Fibroblast of lung (primary cell): ENCODE results near the gene TXNRD2. TPM values are rescaled to one million over a fixed set of nuclear protein-coding genes. Genes with fewer than 3 reads are reported as not detected.

ENCODE experiments used
- DNase-seq, 2 donors: peaks; one replicate each; pipeline versions ENCODE4 v3.0.0 to v3.0.0-alpha.2; 2010; ENCODE audit warnings: low read depth in 2 of 2
- H2AFZ ChIP-seq: 2 replicates; pipeline ENCODE4 v1.5.1; 2012; ENCODE audit warnings: low read length, control low read depth, inconsistent platforms
- H3K27ac ChIP-seq: 2 replicates; pipeline ENCODE4 v1.5.1; 2011; ENCODE audit warnings: low read length, control low read depth; ENCODE audit not compliant: insufficient read depth
- H3K27me3 ChIP-seq: 2 replicates; pipeline ENCODE4 v1.5.1; 2011; ENCODE audit warnings: mild to moderate bottlenecking, low read length; ENCODE audit not compliant: control insufficient read depth, insufficient read depth
- H3K36me3 ChIP-seq: 2 replicates; pipeline ENCODE4 v1.5.1; 2011; ENCODE audit warnings: low read length; ENCODE audit not compliant: control insufficient read depth, insufficient read depth
- H3K4me1 ChIP-seq: 2 replicates; pipeline ENCODE4 v1.5.1; 2011; ENCODE audit warnings: low read length; ENCODE audit not compliant: control insufficient read depth, insufficient read depth; ENCODE audit errors: extremely low read depth
- H3K4me2 ChIP-seq: 2 replicates; pipeline ENCODE4 v1.5.1; 2011; ENCODE audit warnings: low read length, control low read depth; ENCODE audit not compliant: insufficient read depth; ENCODE audit errors: extremely low read depth
- H3K4me3 ChIP-seq, 4 experiments: fragments of 200-600 bp in 1 of 4; sonication (generic) in 1 of 4; replicated peaks in 1 of 4; 2 replicates each; pipeline ENCODE4 v1.5.1; 2011 to 2016; ENCODE audit warnings: low read length in 4 of 4, low read depth in 3 of 4, mild to moderate bottlenecking in 3 of 4, control low read depth in 2 of 4, inconsistent platforms in 1 of 4, mixed read lengths in 1 of 4; ENCODE audit not compliant: insufficient read depth in 1 of 4; ENCODE audit errors: control extremely low read depth in 1 of 4
- H3K79me2 ChIP-seq: 2 replicates; pipeline ENCODE4 v1.5.1; 2012; ENCODE audit warnings: mild to moderate bottlenecking, low read length, inconsistent platforms; ENCODE audit not compliant: control insufficient read depth, insufficient read depth
- H3K9ac ChIP-seq: 2 replicates; pipeline ENCODE4 v1.5.1; 2011; ENCODE audit warnings: mild to moderate bottlenecking, low read length, control low read depth; ENCODE audit not compliant: insufficient read depth
- H3K9me3 ChIP-seq: 2 replicates; pipeline ENCODE4 v1.5.1; 2012; ENCODE audit warnings: low read depth, low read length; ENCODE audit not compliant: control insufficient read depth, insufficient read depth
- H4K20me1 ChIP-seq: 2 replicates; pipeline ENCODE4 v1.5.1; 2011; ENCODE audit warnings: low read length; ENCODE audit not compliant: control insufficient read depth, insufficient read depth; ENCODE audit errors: extremely low read depth
- CTCF ChIP-seq, 2 donors: IDR thresholded peaks in 1 of 2; conservative IDR thresholded peaks in 1 of 2; 1 replicate in 1 of 2; 2 replicates in 1 of 2; pipeline ENCODE4 v1.5.1; 2011 to 2012; ENCODE audit warnings: low read length in 2 of 2, control low read depth in 1 of 2, inconsistent platforms in 1 of 2, low read depth in 1 of 2, mild to moderate bottlenecking in 1 of 2
- EZH2 ChIP-seq: IDR thresholded peaks from 2 replicates; pipeline ENCODE4 v1.5.1; 2012; ENCODE audit warnings: low read length, control low read depth, mild to moderate bottlenecking; ENCODE audit errors: missing control alignments
- polyA plus RNA-seq, 2 donors: library from polyadenylated mRNA; depleted of rRNA in 1 of 2; stranded (reverse) in 1 of 2; unstranded in 1 of 2; fragments of >200 nt; gene quantifications; 2 replicates each; pipeline ENCODE4 v1.2.1, GENCODE V29; 2011 to 2012; ENCODE audit warnings: missing spikeins in 1 of 2
- total RNA-seq: library from RNA; depleted of rRNA; stranded (reverse); fragments of >200 nt; gene quantifications from 2 replicates; pipeline ENCODE4 v1.2.1, GENCODE V29; 2014

TXNRD2 gene
- total and polyA plus RNA-seq, 2 donors (not counting 1 experiment from before 2014, with no cell fraction given), result 13.2 to 30.7 TPM

- no peaks in the 10 kb centered on the region for H3K79me2 ChIP-seq
- peaks cover 2% of the 10 kb centered on the region for H3K36me3 ChIP-seq
- no peak for TF ChIP-seq EZH2
- no peak for TF ChIP-seq CTCF (conservative IDR thresholded peaks at IDR 0.05 in 1 of 2, IDR thresholded peaks at IDR 0.05 in 1 of 2; ENCODE audit: low read depth in 1 of 2, low read length in 2 of 2)
- no peak for DNase-seq
- no peak overlapping the region for H2AFZ ChIP-seq
- H4K20me1 ChIP-seq, result no peaks in the 10 kb centered on the region
- no peak overlapping the region for H3K4me3 ChIP-seq
- H3K9ac ChIP-seq, result no peak overlapping the region
- no peak overlapping the region for H3K4me2 ChIP-seq
- no peak overlapping the region for H3K27ac ChIP-seq
- H3K27me3 ChIP-seq, result no peaks in the 10 kb centered on the region
- no peaks in the 10 kb centered on the region for H3K9me3 ChIP-seq
- no peaks in the 10 kb centered on the region for H3K4me1 ChIP-seq
These were observed 39.9 kb downstream of the TXNRD2 start for GRCh38 chr22:19901577-19902244.

DNA sequence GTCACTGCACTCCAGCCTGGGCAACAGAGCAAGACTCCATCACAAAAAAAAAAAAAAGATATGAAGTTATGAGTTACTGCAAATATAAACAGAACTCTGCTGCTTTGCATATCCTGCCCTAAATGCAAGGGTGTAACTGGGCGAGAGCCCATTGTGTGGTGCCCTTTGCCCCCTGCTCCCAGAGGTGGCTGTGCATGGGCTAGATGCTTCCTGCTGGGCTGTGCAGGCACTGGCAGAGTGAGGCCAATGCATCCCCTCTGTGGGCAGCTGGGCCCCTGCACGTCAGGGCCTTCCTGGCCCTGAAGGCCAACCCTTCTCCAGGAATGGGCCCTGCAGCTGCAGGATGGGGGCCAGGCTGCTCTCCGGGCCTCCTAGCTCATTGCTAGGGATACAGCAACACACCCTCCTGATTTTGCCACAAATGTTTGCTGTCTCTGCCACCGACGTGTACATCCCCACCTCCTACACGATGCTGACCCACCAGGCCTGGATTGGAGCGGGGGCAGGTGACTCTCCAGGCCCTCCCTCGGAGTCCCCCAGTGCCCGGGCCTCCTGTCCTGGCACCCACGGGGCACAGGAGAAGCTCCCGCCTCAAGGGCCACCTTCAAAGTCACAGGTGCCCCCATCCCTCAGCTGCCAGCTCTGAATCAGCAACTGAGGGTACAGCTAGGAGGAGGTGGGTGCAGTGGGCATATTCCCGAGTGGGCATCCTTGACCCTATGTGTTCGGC is 40.7 kb downstream of the TXNRD2 start:
- Histone ChIP-seq H3K4me2 (no peak overlapping the region), H3K79me2 (no peaks in the 10 kb centered on the region), H3K36me3 (peaks cover 2% of the 10 kb centered on the region), H3K27ac (no peak overlapping the region), H3K4me1 (no peaks in the 10 kb centered on the region), H3K9ac (no peak overlapping the region), H3K4me3 (no peak overlapping the region), H2AFZ (no peak overlapping the region), H3K27me3 (no peaks in the 10 kb centered on the region), H4K20me1 (no peaks in the 10 kb centered on the region), H3K9me3 (no peaks in the 10 kb centered on the region)
- DNase-seq, result no peak
- TF ChIP-seq CTCF (conservative IDR thresholded peaks at IDR 0.05 in 1 of 2, IDR thresholded peaks at IDR 0.05 in 1 of 2; ENCODE audit: low read depth in 1 of 2, low read length in 2 of 2), result no peak
- no peak for TF ChIP-seq EZH2

DNA sequence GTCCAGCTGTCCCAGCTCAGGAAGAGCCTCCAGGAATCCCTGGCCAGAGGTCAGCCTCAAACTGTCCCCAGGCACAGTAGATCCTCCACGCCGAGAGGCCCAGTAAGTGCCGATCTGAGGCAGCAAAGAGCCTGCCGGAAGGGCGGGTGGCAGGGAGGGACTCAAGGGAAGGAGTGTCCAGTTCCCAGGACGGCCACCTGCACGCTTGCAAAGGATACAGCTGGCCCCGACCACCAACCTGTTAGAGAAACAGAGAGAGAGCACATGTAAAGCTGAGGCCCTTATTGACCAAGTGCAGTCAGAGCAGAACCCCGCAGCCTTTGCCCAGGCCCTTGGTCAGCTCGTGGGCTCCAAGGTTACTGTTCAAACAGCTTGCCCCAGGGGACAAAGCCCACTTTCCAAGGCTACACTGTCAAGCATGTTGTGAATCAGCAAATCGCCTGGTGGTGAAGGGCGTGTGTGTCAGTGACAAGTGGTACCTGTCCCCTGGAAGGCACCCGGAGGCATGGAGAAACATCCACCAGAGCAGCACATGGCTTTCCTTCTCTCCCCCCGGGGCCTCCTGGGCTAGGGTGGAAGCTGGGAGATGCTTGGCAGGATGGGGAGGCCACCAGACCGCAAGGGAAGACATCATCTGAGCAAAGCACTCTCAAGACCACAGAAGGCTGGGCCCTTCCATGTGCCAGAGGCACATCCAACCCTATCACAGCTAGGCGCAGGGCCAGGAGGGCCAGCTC is 42.6 kb downstream of the TXNRD2 start:
- Histone ChIP-seq H3K27ac (no peak overlapping the region), H3K4me1 (no peaks in the 10 kb centered on the region), H3K27me3 (no peaks in the 10 kb centered on the region), H2AFZ (no peak overlapping the region), H4K20me1 (no peaks in the 10 kb centered on the region), H3K4me2 (no peak overlapping the region), H3K9ac (no peak overlapping the region), H3K9me3 (no peaks in the 10 kb centered on the region), H3K36me3 (peaks cover 2% of the 10 kb centered on the region), H3K79me2 (no peaks in the 10 kb centered on the region), H3K4me3 (no peak overlapping the region)
- no peak for DNase-seq
- no peak for TF ChIP-seq CTCF (conservative IDR thresholded peaks at IDR 0.05 in 1 of 2, IDR thresholded peaks at IDR 0.05 in 1 of 2; ENCODE audit: low read depth in 1 of 2, low read length in 2 of 2)
- no peak for TF ChIP-seq EZH2
